Ishikawa (cell line): ENCODE data around the gene USHBP1.

Source experiments
- CEBPB ChIP-seq: IDR thresholded peaks from 2 replicates; pipeline ENCODE4 v1.6.1; 2012
- CREB1 ChIP-seq: IDR thresholded peaks from 2 replicates; pipeline ENCODE4 v1.6.1; 2012; ENCODE audit warnings: low read depth
- EP300 ChIP-seq: IDR thresholded peaks from 2 replicates; pipeline ENCODE4 v1.6.1; 2012; ENCODE audit warnings: borderline replicate concordance
- TAF1 ChIP-seq: IDR thresholded peaks from 2 replicates; pipeline ENCODE4 v1.6.1; 2012; ENCODE audit warnings: low read depth, mild to moderate bottlenecking

DNA sequence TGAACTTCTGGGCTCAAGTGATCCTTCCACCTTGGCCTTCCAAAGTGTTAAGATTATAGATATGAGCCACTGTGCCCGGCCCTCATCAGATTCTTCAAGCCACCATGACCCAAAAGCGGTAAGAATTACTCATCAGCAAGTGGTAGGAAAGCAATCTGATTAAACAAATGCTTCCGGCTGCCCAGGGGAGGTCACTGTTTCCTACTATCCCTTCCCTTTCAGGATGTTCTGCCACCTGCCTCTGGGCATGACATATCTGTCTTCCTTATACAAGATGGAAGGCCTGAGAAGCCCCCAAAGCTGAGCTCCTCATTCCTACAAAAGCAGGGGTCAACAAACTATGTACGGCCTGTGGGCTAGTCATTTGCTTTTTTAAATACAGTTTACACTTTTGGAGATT, 31.7 kb upstream of the USHBP1 start:
- TF ChIP-seq TAF1 (no peak), CREB1 (no peak), CEBPB (no peak), EP300 (no peak)
